Uterus (tissue), 4 donors: ENCODE data around the gene OBSCN. TPM values are rescaled to one million over a fixed set of nuclear protein-coding genes. Genes with fewer than 3 reads are reported as not detected.

ENCODE experiments used
- DNase-seq, 2 donors: peaks; one replicate each; pipeline ENCODE4 v3.0.0-alpha.2; 2019 to 2020
- H3K27ac ChIP-seq, 2 donors: fragments of 200-600 bp; sonication (generic); 1 replicate in 1 of 2; 2 replicates in 1 of 2; pipeline ENCODE4 v1.5.1; 2016 to 2018
- H3K27me3 ChIP-seq, 2 donors: fragments of 200-600 bp; sonication (generic); one replicate each; pipeline ENCODE4 v1.5.1; 2018 to 2019; ENCODE audit warnings: control low read depth in 1 of 2
- H3K36me3 ChIP-seq, 2 donors: fragments of 200-600 bp; sonication (generic); one replicate each; pipeline ENCODE4 v1.5.1; 2019; ENCODE audit warnings: control low read depth in 1 of 2
- H3K4me1 ChIP-seq, 2 donors: fragments of 200-600 bp; sonication (generic); one replicate each; pipeline ENCODE4 v1.5.1; 2018 to 2019; ENCODE audit warnings: control low read depth in 1 of 2
- H3K4me3 ChIP-seq, 2 donors: fragments of 200-600 bp; sonication (generic); 1 replicate in 1 of 2; 2 replicates in 1 of 2; pipeline ENCODE4 v1.5.1; 2018 to 2019; ENCODE audit warnings: mild to moderate bottlenecking in 1 of 2
- H3K9me3 ChIP-seq, 2 donors: fragments of 200-600 bp; sonication (generic); one replicate each; pipeline ENCODE4 v1.5.1; 2019; ENCODE audit warnings: control low read depth in 1 of 2
- POLR2A ChIP-seq, 2 donors: fragments of 450-650 bp; IDR thresholded peaks; one replicate each; pipeline ENCODE4 v1.6.1; 2016; ENCODE audit warnings: antibody characterized with exemption in 2 of 2, mild to moderate bottlenecking in 1 of 2, moderate library complexity in 1 of 2
- intact Hi-C: fragments of 100-400 bp; cut with DNase I; formaldehyde crosslinking; loops from one replicate; pipeline ENCODE4 v1.15.1; 2023; ENCODE audit warnings: low total_unique reads
- total RNA-seq, 4 donors: library from RNA; depleted of rRNA in 3 of 4; stranded (reverse); fragments of >200 nt in 3 of 4; gene quantifications; one replicate each; pipeline versions ENCODE4 v1.1.0 to v1.2.4, GENCODE V29; 2014 to 2023
- TF ChIP-seq, protein P1 (sequence below), 4 experiments: fragments of 200-600 bp in 2 of 4; fragments of 450-650 bp in 2 of 4; sonication (generic) in 2 of 4; IDR thresholded peaks; one replicate each; pipeline ENCODE4 v1.5.1; 2016 to 2019; ENCODE audit warnings: antibody characterized with exemption in 4 of 4, mild to moderate bottlenecking in 2 of 4, moderate library complexity in 1 of 4
- donor health status: DM: yes; HTN: yes; CAD: no.

Gene OBSCN
- total RNA-seq, 4 donors from 2014 or later: 5.9 to 53.2 (median 22.4) TPM

DNA sequence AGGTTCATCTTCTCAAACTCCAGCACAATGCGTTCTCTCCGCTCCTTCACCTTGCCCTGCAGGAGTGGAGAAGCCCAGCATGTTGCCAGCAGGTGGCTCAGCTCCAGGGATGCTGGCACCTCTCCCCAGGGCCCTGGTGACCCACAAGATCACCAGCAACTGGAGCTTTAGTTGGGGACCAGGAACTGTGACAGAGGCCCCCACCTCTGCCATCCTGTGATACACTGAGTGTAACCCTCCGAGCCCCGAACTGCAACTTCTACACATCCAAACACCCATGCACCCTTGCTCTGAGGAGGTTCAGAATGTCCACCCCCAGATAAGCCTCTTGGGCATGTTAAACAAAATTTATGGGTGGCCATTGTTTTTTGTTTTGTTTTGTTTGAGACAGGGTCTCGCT is 203.3 kb downstream of the OBSCN start:
- Histone ChIP-seq H3K36me3 (no peaks in the 10 kb centered on the region), H3K4me3 (no peak overlapping the region), H3K27ac (no peak overlapping the region), H3K4me1 (peaks cover 0 to 9% of the 10 kb centered on the region in 2 donors), H3K27me3 (no peaks in the 10 kb centered on the region), H3K9me3 (no peaks in the 10 kb centered on the region)
- TF ChIP-seq POLR2A (IDR thresholded peaks at IDR 0.05): no peak
- TF ChIP-seq, protein P1, sequence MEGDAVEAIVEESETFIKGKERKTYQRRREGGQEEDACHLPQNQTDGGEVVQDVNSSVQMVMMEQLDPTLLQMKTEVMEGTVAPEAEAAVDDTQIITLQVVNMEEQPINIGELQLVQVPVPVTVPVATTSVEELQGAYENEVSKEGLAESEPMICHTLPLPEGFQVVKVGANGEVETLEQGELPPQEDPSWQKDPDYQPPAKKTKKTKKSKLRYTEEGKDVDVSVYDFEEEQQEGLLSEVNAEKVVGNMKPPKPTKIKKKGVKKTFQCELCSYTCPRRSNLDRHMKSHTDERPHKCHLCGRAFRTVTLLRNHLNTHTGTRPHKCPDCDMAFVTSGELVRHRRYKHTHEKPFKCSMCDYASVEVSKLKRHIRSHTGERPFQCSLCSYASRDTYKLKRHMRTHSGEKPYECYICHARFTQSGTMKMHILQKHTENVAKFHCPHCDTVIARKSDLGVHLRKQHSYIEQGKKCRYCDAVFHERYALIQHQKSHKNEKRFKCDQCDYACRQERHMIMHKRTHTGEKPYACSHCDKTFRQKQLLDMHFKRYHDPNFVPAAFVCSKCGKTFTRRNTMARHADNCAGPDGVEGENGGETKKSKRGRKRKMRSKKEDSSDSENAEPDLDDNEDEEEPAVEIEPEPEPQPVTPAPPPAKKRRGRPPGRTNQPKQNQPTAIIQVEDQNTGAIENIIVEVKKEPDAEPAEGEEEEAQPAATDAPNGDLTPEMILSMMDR (IDR thresholded peaks at IDR 0.05): no peak
- no peak for DNase-seq
- intact Hi-C loops: no loop called here

GRCh38 chr1:228411548-228412430 is 203.9 kb downstream of the OBSCN start:
- Histone ChIP-seq H3K27me3 (no peaks in the 10 kb centered on the region), H3K4me3 (no peak overlapping the region), H3K27ac (no peak overlapping the region), H3K36me3 (no peaks in the 10 kb centered on the region), H3K9me3 (no peaks in the 10 kb centered on the region), H3K4me1 (peaks cover under 1 to 16% of the 10 kb centered on the region in 2 donors)
- intact Hi-C loops: no loop called here
- TF ChIP-seq, protein P1 (IDR thresholded peaks at IDR 0.05): no peak
- no peak for TF ChIP-seq POLR2A (IDR thresholded peaks at IDR 0.05)
- no peak for DNase-seq

- Histone ChIP-seq H3K9me3 (no peaks in the 10 kb centered on the region), H3K27ac (no peak overlapping the region), H3K36me3 (no peaks in the 10 kb centered on the region), H3K4me1 (peaks cover 5 to 11% of the 10 kb centered on the region in 2 donors), H3K27me3 (peaks cover 2 to 4% of the 10 kb centered on the region in 2 donors), H3K4me3 (no peak overlapping the region)
- intact Hi-C loops: no loop called here
- TF ChIP-seq, protein P1 (IDR thresholded peaks at IDR 0.05): no peak
- no peak for TF ChIP-seq POLR2A (IDR thresholded peaks at IDR 0.05)
- no peak for DNase-seq
Observed at GRCh38 chr1:228413241-228414010, 205.6 kb downstream of the OBSCN start.

DNA sequence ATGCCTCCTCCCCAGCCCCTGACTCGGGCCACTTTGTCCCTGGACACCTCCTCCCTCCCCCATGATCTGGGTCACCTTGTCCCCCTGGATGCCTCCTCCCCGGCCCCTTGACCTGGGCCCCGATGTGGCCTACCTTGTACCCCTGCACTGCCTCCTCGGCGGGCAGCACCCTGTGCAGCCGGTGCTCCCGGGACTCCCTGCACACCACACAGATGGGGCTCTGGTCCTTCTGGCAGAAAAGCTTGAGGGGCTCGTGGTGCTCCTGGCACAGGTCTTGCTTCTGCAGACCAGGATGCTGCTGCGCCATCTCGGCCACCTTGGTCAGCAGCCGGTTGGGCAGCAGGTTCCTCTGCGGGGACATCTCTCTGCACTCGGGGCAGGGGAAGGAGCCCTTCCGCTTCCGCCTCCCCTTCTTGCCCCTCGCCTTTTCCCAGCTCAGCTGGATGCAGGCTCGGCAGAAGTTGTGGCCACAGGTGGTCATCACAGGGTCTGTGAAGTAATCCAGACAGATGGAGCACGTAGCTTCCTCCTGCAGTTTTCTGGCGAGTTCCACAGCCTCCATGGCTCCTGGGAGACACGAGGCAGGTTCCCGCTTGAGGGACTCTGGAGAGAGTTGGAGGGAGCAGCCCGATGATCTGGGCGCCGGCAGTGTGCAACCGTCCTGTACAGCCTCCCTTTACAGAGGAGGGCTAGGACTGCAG is 206.8 kb downstream of the OBSCN start:
- peaks cover 2 to 4% of the 10 kb centered on the region in 2 donors for H3K27me3 ChIP-seq
- no peak overlapping the region for H3K4me3 ChIP-seq
- no peaks in the 10 kb centered on the region for H3K9me3 ChIP-seq
- H3K27ac ChIP-seq: no peak overlapping the region
- intact Hi-C loops: no loop called here
- peaks cover 5 to 11% of the 10 kb centered on the region in 2 donors for H3K4me1 ChIP-seq
- TF ChIP-seq POLR2A (IDR thresholded peaks at IDR 0.05): no peak
- TF ChIP-seq, protein P1 (IDR thresholded peaks at IDR 0.05): no peak
- DNase-seq: no peak
- H3K36me3 ChIP-seq: no peaks in the 10 kb centered on the region
